HCT116 (cell line): ENCODE measurements around the gene ROR2. TPM values are rescaled to one million over a fixed set of nuclear protein-coding genes. Genes with fewer than 3 reads are reported as not detected.

Experiments
- ATAC-seq: fragments of 200-7000 bp; cut with Tn5 transposase; 2 replicates; pipeline ENCODE4 v1.9.1; 2020; ENCODE audit warnings: mild to moderate bottlenecking, moderate library complexity
- BruUV-seq: library from RNA; stranded (reverse); fragments of 400-500 nt; replicated peaks from 2 replicates; lab custom pipeline; 2021; lab: Mats Ljungman, UMichigan
- CTCF ChIA-PET: fragments of 300-600 bp; sonication (Branson Sonifier 250); formaldehyde crosslinking; loops from one replicate; lab custom pipeline; 2021; ENCODE audit warnings: antibody characterized with exemption; lab: Charles Lee
- POLR2A ChIA-PET: fragments of 300-600, 350-600 bp; sonication (Branson Sonifier 250); formaldehyde crosslinking; loops from one replicate; lab custom pipeline; 2021; ENCODE audit warnings: antibody characterized with exemption; lab: Charles Lee
- RAD21 ChIA-PET, 2 experiments: fragments of 300-600 bp; sonication (Branson Sonifier 250); formaldehyde crosslinking; loops; one replicate each; lab custom pipeline; 2023; ENCODE audit warnings: low total read pairs in 2 of 2; ENCODE audit not compliant: uncharacterized antibody in 2 of 2, unreplicated experiment in 2 of 2, low non-redundant PET in 1 of 2; lab: Charles Lee
- DNase-seq: peaks from one replicate; pipeline ENCODE4 v3.0.0-alpha.2; 2010; ENCODE audit warnings: low read depth, low spot score
- H2AFZ ChIP-seq: fragments of 200-600 bp; shearing (Covaris generic), sonication (generic); 2 replicates; pipeline ENCODE4 v1.6.1; 2017; ENCODE audit warnings: low read depth, mixed run types, mixed read lengths, antibody characterized with exemption, low read length; ENCODE audit not compliant: poor library complexity, severe bottlenecking
- H3K27ac ChIP-seq: 2 replicates; pipeline ENCODE4 v1.5.1; 2012; ENCODE audit warnings: low read depth, low read length
- H3K27me3 ChIP-seq: fragments of 200-600 bp; sonication (generic); 2 replicates; pipeline ENCODE4 v1.6.1; 2016; ENCODE audit warnings: mixed run types, low read length, mixed read lengths; ENCODE audit not compliant: insufficient read depth
- H3K36me3 ChIP-seq, 2 experiments: fragments of 200-500 bp in 1 of 2; fragments of 200-600 bp in 1 of 2; sonication (Bioruptor generic) in 1 of 2; sonication (generic) in 1 of 2; 2 replicates each; pipeline versions ENCODE4 v1.5.1 to v1.6.1; 2014 to 2016; ENCODE audit warnings: low read length in 2 of 2, inconsistent platforms in 1 of 2, mixed read lengths in 1 of 2, mixed run types in 1 of 2; ENCODE audit not compliant: insufficient read depth in 2 of 2, control insufficient read depth in 1 of 2
- H3K4me1 ChIP-seq, 2 experiments: fragments of 200-600 bp in 1 of 2; sonication (generic) in 1 of 2; 2 replicates each; pipeline versions ENCODE4 v1.5.1 to v1.6.1; 2012 to 2017; ENCODE audit warnings: low read length in 2 of 2, inconsistent platforms in 1 of 2, mild to moderate bottlenecking in 1 of 2, mixed read lengths in 1 of 2, mixed run types in 1 of 2, moderate library complexity in 1 of 2; ENCODE audit not compliant: insufficient read depth in 2 of 2, control insufficient read depth in 1 of 2
- H3K4me2 ChIP-seq: fragments of 200-600 bp; sonication (generic); 2 replicates; pipeline ENCODE4 v1.6.1; 2017; ENCODE audit warnings: mixed run types, low read length, mixed read lengths
- H3K4me3 ChIP-seq, 2 experiments: fragments of 200-600 bp in 1 of 2; sonication (generic) in 1 of 2; replicated peaks in 1 of 2; 2 replicates each; pipeline ENCODE4 v1.5.1; 2011 to 2016; ENCODE audit warnings: low read length in 2 of 2, control low read depth in 1 of 2, low read depth in 1 of 2, mild to moderate bottlenecking in 1 of 2, mixed read lengths in 1 of 2, mixed run types in 1 of 2
- H3K79me2 ChIP-seq: fragments of 200-600 bp; sonication (generic); 2 replicates; pipeline ENCODE4 v1.6.1; 2017; ENCODE audit warnings: mild to moderate bottlenecking, mixed run types, low read length, moderate library complexity, mixed read lengths; ENCODE audit not compliant: insufficient read depth
- H3K9ac ChIP-seq: fragments of 200-600 bp; sonication (generic); 2 replicates; pipeline ENCODE4 v1.6.1; 2016; ENCODE audit warnings: low read length, mixed read lengths
- H3K9me2 ChIP-seq: fragments of 200-600 bp; sonication (generic), shearing (Covaris generic); 2 replicates; pipeline ENCODE4 v1.6.1; 2017; ENCODE audit warnings: mixed run types, mild to moderate bottlenecking, moderate library complexity; ENCODE audit not compliant: insufficient read depth
- H3K9me3 ChIP-seq, 2 experiments: fragments of 200-500 bp in 1 of 2; fragments of 200-600 bp in 1 of 2; sonication (Bioruptor generic) in 1 of 2; sonication (generic) in 1 of 2; 2 replicates each; pipeline ENCODE4 v1.6.1; 2014 to 2017; ENCODE audit warnings: low read length in 2 of 2, mixed read lengths in 2 of 2, inconsistent platforms in 1 of 2, low read depth in 1 of 2, mild to moderate bottlenecking in 1 of 2, mixed run types in 1 of 2, moderate library complexity in 1 of 2; ENCODE audit not compliant: control insufficient read depth in 1 of 2, insufficient read depth in 1 of 2
- H4K20me1 ChIP-seq: fragments of 200-600 bp; sonication (generic), shearing (Covaris generic); 2 replicates; pipeline ENCODE4 v1.6.1; 2017; ENCODE audit warnings: mixed run types, mild to moderate bottlenecking, moderate library complexity; ENCODE audit not compliant: insufficient read depth
- ATF3 ChIP-seq: IDR thresholded peaks from 2 replicates; pipeline ENCODE4 v1.6.1; 2012
- CBX3 ChIP-seq: IDR thresholded peaks from 2 replicates; pipeline ENCODE4 v1.6.1; 2012; ENCODE audit warnings: low read depth
- CEBPB ChIP-seq: IDR thresholded peaks from 2 replicates; pipeline ENCODE4 v1.6.1; 2012; ENCODE audit warnings: low read depth
- CTCF ChIP-seq, 3 experiments: fragments of 200-600 bp in 1 of 3; sonication (generic) in 1 of 3; IDR thresholded peaks in 2 of 3; conservative IDR thresholded peaks in 1 of 3; 2 replicates each; pipeline ENCODE4 v1.5.1; 2012 to 2017; ENCODE audit warnings: low read depth in 2 of 3, low read length in 2 of 3, antibody characterized with exemption in 1 of 3, borderline replicate concordance in 1 of 3, control low read depth in 1 of 3, mild to moderate bottlenecking in 1 of 3, mixed read lengths in 1 of 3, mixed run types in 1 of 3, moderate library complexity in 1 of 3; ENCODE audit not compliant: insufficient read depth in 1 of 3
- EGR1 ChIP-seq: IDR thresholded peaks from 2 replicates; pipeline ENCODE4 v1.6.1; 2012; ENCODE audit warnings: low read depth
- ELF1 ChIP-seq: IDR thresholded peaks from 2 replicates; pipeline ENCODE4 v1.6.1; 2012; ENCODE audit warnings: low read depth, borderline replicate concordance
- EZH2phosphoT487 ChIP-seq: fragments of 200-600 bp; IDR thresholded peaks from 2 replicates; pipeline ENCODE4 v1.6.1; 2018; ENCODE audit warnings: antibody characterized with exemption, borderline replicate concordance
- POLR2A ChIP-seq: IDR thresholded peaks from 2 replicates; pipeline ENCODE4 v1.7.0; 2011; ENCODE audit warnings: borderline replicate concordance; ENCODE audit not compliant: insufficient read depth, insufficient read length; ENCODE audit errors: extremely low read depth
- SIN3A ChIP-seq: IDR thresholded peaks from 2 replicates; pipeline ENCODE4 v1.6.1; 2012; ENCODE audit warnings: low read depth
- SRF ChIP-seq: IDR thresholded peaks from 2 replicates; pipeline ENCODE4 v1.6.1; 2012; ENCODE audit warnings: low read depth
- TCF7L2 ChIP-seq: IDR thresholded peaks from 2 replicates; pipeline ENCODE4 v1.7.0; 2011; ENCODE audit warnings: borderline replicate concordance, inconsistent platforms; ENCODE audit not compliant: insufficient read depth, insufficient read length; ENCODE audit errors: extremely low read depth
- YY1 ChIP-seq: IDR thresholded peaks from 2 replicates; pipeline ENCODE4 v1.6.1; 2011; ENCODE audit warnings: low read length, low read depth, moderate library complexity, mild to moderate bottlenecking; ENCODE audit not compliant: insufficient replicate concordance; ENCODE audit errors: extremely low read depth
- ZBTB33 ChIP-seq: IDR thresholded peaks from 2 replicates; pipeline ENCODE4 v1.6.1; 2011; ENCODE audit warnings: mild to moderate bottlenecking, low read length, moderate library complexity; ENCODE audit not compliant: insufficient replicate concordance; ENCODE audit errors: extremely low read depth
- ZFX ChIP-seq: fragments of 450-650 bp; IDR thresholded peaks from 2 replicates; pipeline ENCODE4 v1.6.1; 2017
- ZNF274 ChIP-seq: fragments of 200-500 bp; sonication (Bioruptor generic); IDR thresholded peaks from 2 replicates; pipeline ENCODE4 v1.6.1; 2014; ENCODE audit warnings: mild to moderate bottlenecking, low read depth, low read length, inconsistent platforms
- intact Hi-C: fragments of 100-400 bp; cut with micrococcal nuclease; formaldehyde crosslinking; loops from 2 replicates; pipeline ENCODE4 v1.10.0; 2022
- total RNA-seq: library from RNA; stranded (reverse); gene quantifications from one replicate; pipeline ENCODE4 v1.2.1, GENCODE V29; 2021; ENCODE audit not compliant: unreplicated experiment

Gene ROR2
- total RNA-seq, 1 experiment from 2014 or later: 15.7 TPM

GRCh38 chr9:91879231-91879630, 70.8 kb downstream of the ROR2 start:
- Histone ChIP-seq H3K4me3 (no peak overlapping the region), H3K4me1 (no peaks in the 10 kb centered on the region), H3K36me3 (0 out of 4 replicates have a peak, but pooled peaks cover 0 to 3% of the 10 kb centered on the region in 2 experiments), H3K27ac (no peak overlapping the region), H3K4me2 (no peak overlapping the region), H2AFZ (no peak overlapping the region), H3K79me2 (no peaks in the 10 kb centered on the region), H3K9me3 (no peaks in the 10 kb centered on the region), H4K20me1 (no peaks in the 10 kb centered on the region), H3K9ac (no peak overlapping the region), H3K9me2 (no peaks in the 10 kb centered on the region), H3K27me3 (no peaks in the 10 kb centered on the region)
- intact Hi-C loops: no loop called here
- CTCF ChIA-PET: no interaction called here
- TF ChIP-seq CEBPB: no peak
- TF ChIP-seq CBX3: no peak
- no peak for TF ChIP-seq YY1
- TF ChIP-seq ELF1: no peak
- TF ChIP-seq EGR1: no peak
- TF ChIP-seq ZNF274: no peak
- TF ChIP-seq TCF7L2: no peak
- no peak for TF ChIP-seq ZBTB33
- TF ChIP-seq SIN3A: no peak
- no peak for TF ChIP-seq SRF
- TF ChIP-seq CTCF (IDR thresholded peaks at IDR 0.05 in 2 of 3, conservative IDR thresholded peaks at IDR 0.05 in 1 of 3; ENCODE audit: borderline replicate concordance in 1 of 3, insufficient read depth in 1 of 3, low read depth in 2 of 3, low read length in 2 of 3): no peak
- TF ChIP-seq ATF3: no peak
- TF ChIP-seq ZFX: no peak
- no peak for TF ChIP-seq EZH2phosphoT487
- no peak for TF ChIP-seq POLR2A
- no peak for DNase-seq
- no peak for ATAC-seq
- POLR2A ChIA-PET: no interaction called here
- RAD21 ChIA-PET: no interaction called here
- no TSS peak for BruUV-seq
